SK-N-SH (cell line): Measurements from ENCODE around the gene UMOD. TPM values are rescaled to one million over a fixed set of nuclear protein-coding genes. Genes with fewer than 3 reads are reported as not detected.

Experiments used
- CTCF ChIA-PET: fragments of 300-600, 350-600 bp; formaldehyde crosslinking; extraction: SDS; loops from one replicate; lab custom pipeline; 2021; lab: Yijun Ruan, JAX
- POLR2A ChIA-PET: fragments of 350-600 bp; sonication (Branson Sonifier 250); formaldehyde crosslinking; extraction: SDS; loops from one replicate; lab custom pipeline; 2020; ENCODE audit warnings: antibody characterized with exemption, inconsistent platforms; lab: Yijun Ruan, JAX
- DNase-seq: peaks from one replicate; pipeline ENCODE4 v3.0.0; 2012
- H2AFZ ChIP-seq: fragments of 200-600 bp; sonication (generic); 2 replicates; pipeline ENCODE4 v1.8.1; 2016; ENCODE audit warnings: antibody characterized with exemption, mild to moderate bottlenecking, low read depth
- H3F3A ChIP-seq: fragments of 200-600 bp; sonication (generic); replicated peaks from 2 replicates; pipeline ENCODE3; 2016; ENCODE audit warnings: antibody characterized with exemption, mild to moderate bottlenecking; ENCODE audit not compliant: insufficient read depth
- H3K27ac ChIP-seq, 2 experiments: fragments of 200-500 bp in 1 of 2; fragments of 200-600 bp in 1 of 2; sonication (Bioruptor generic) in 1 of 2; sonication (generic), shearing (Covaris generic) in 1 of 2; 2 replicates each; pipeline versions ENCODE4 v1.5.1 to v1.6.1; 2014 to 2016; ENCODE audit warnings: low read depth in 2 of 2, inconsistent platforms in 1 of 2, low read length in 1 of 2, mild to moderate bottlenecking in 1 of 2, mixed read lengths in 1 of 2
- H3K27me3 ChIP-seq: fragments of 200-600 bp; sonication (generic), shearing (Covaris generic); 2 replicates; pipeline ENCODE4 v1.6.1; 2016; ENCODE audit warnings: mixed run types; ENCODE audit not compliant: insufficient read depth
- H3K36me3 ChIP-seq, 2 experiments: fragments of 200-500 bp in 1 of 2; fragments of 200-600 bp in 1 of 2; sonication (Bioruptor generic) in 1 of 2; sonication (generic) in 1 of 2; replicated peaks in 1 of 2; 2 replicates each; pipeline versions ENCODE3 to v1.5.1; 2014 to 2016; ENCODE audit warnings: low read length in 1 of 2, mild to moderate bottlenecking in 1 of 2; ENCODE audit not compliant: insufficient read depth in 2 of 2, control insufficient read depth in 1 of 2
- H3K4me1 ChIP-seq, 2 experiments: fragments of 200-500 bp in 1 of 2; fragments of 200-600 bp in 1 of 2; sonication (Bioruptor generic) in 1 of 2; sonication (generic), shearing (Covaris generic) in 1 of 2; 2 replicates each; pipeline versions ENCODE4 v1.5.1 to v1.6.1; 2014 to 2016; ENCODE audit warnings: low read depth in 1 of 2, low read length in 1 of 2, mixed run types in 1 of 2; ENCODE audit not compliant: insufficient read depth in 2 of 2, control insufficient read depth in 1 of 2
- H3K4me2 ChIP-seq: fragments of 200-600 bp; sonication (generic), shearing (Covaris generic); 2 replicates; pipeline ENCODE4 v1.6.1; 2017; ENCODE audit warnings: mixed run types
- H3K4me3 ChIP-seq, 2 experiments: fragments of 200-500 bp in 1 of 2; fragments of 200-600 bp in 1 of 2; sonication (Bioruptor generic) in 1 of 2; sonication (generic), shearing (Covaris generic) in 1 of 2; 2 replicates each; pipeline versions ENCODE4 v1.5.1 to v1.8.1; 2014 to 2016; ENCODE audit warnings: low read depth in 2 of 2, inconsistent platforms in 1 of 2, low read length in 1 of 2, mild to moderate bottlenecking in 1 of 2, mixed read lengths in 1 of 2, moderate library complexity in 1 of 2
- H3K79me2 ChIP-seq: fragments of 200-600 bp; sonication (generic); 2 replicates; pipeline ENCODE4 v1.8.1; 2017; ENCODE audit warnings: mild to moderate bottlenecking; ENCODE audit not compliant: insufficient read depth
- H3K9ac ChIP-seq: fragments of 200-600 bp; sonication (generic); 2 replicates; pipeline ENCODE4 v1.6.1; 2017; ENCODE audit warnings: mixed run types
- H3K9me2 ChIP-seq: fragments of 200-600 bp; sonication (generic); 2 replicates; pipeline ENCODE4 v1.6.1; 2017; ENCODE audit warnings: mixed run types
- H3K9me3 ChIP-seq: fragments of 200-600 bp; sonication (generic); 2 replicates; pipeline ENCODE4 v1.6.1; 2017; ENCODE audit warnings: mixed run types, mild to moderate bottlenecking, moderate library complexity
- H4K20me1 ChIP-seq: fragments of 200-600 bp; sonication (generic); 2 replicates; pipeline ENCODE4 v1.6.1; 2017; ENCODE audit warnings: mild to moderate bottlenecking, mixed run types; ENCODE audit not compliant: insufficient read depth
- ELF1 ChIP-seq: IDR thresholded peaks from 2 replicates; pipeline ENCODE4 v1.4.0; 2012
- EP300 ChIP-seq, 2 experiments: IDR thresholded peaks; 2 replicates each; pipeline versions ENCODE4 v1.4.0 to v1.6.1; 2012; ENCODE audit warnings: borderline replicate concordance in 1 of 2, low read depth in 1 of 2, low read length in 1 of 2
- EZH2phosphoT487 ChIP-seq: fragments of 200-600 bp; sonication (generic); IDR thresholded peaks from 2 replicates; pipeline ENCODE4 v1.6.1; 2017; ENCODE audit warnings: low read depth, mixed run types, mild to moderate bottlenecking, antibody characterized with exemption, moderate library complexity, borderline replicate concordance
- FOSL2 ChIP-seq: IDR thresholded peaks from 2 replicates; pipeline ENCODE4 v1.4.0; 2012; ENCODE audit warnings: low read depth, mild to moderate bottlenecking, moderate library complexity, borderline replicate concordance
- FOXM1 ChIP-seq: IDR thresholded peaks from 2 replicates; pipeline ENCODE4 v1.4.0; 2012; ENCODE audit warnings: low read depth, mild to moderate bottlenecking
- GABPA ChIP-seq: IDR thresholded peaks from 2 replicates; pipeline ENCODE4 v1.4.0; 2012; ENCODE audit warnings: low read depth, mild to moderate bottlenecking
- IRF3 ChIP-seq: fragments of 150-350 bp; IDR thresholded peaks from 2 replicates; pipeline ENCODE4 v1.6.1; 2016; ENCODE audit warnings: mild to moderate bottlenecking, low read depth, low read length
- MEF2A ChIP-seq: IDR thresholded peaks from 2 replicates; pipeline ENCODE4 v1.4.0; 2012; ENCODE audit warnings: low read depth, borderline replicate concordance
- NFIC ChIP-seq: IDR thresholded peaks from 2 replicates; pipeline ENCODE4 v1.4.0; 2012; ENCODE audit warnings: borderline replicate concordance
- POLR2AphosphoS5 ChIP-seq: IDR thresholded peaks from 2 replicates; pipeline ENCODE4 v1.6.1; 2012; ENCODE audit warnings: low read depth, low read length
- SMC3 ChIP-seq: IDR thresholded peaks from 2 replicates; pipeline ENCODE4 v1.6.1; 2012; ENCODE audit warnings: low read depth, low read length, improper control_type of control experiment
- TAF1 ChIP-seq: IDR thresholded peaks from 2 replicates; pipeline ENCODE4 v1.6.1; 2012; ENCODE audit warnings: low read depth, mild to moderate bottlenecking, low read length, moderate library complexity, borderline replicate concordance
- TCF12 ChIP-seq: IDR thresholded peaks from 2 replicates; pipeline ENCODE4 v1.4.0; 2012
- USF2 ChIP-seq: fragments of 150-350 bp; IDR thresholded peaks from 2 replicates; pipeline ENCODE4 v1.6.1; 2017; ENCODE audit warnings: antibody characterized with exemption, low read length, low read depth, borderline replicate concordance
- ZBTB33 ChIP-seq: IDR thresholded peaks from 2 replicates; pipeline ENCODE4 v1.4.0; 2012; ENCODE audit warnings: low read depth, borderline replicate concordance
- WGBS: methylation state at CpG from one replicate; pipeline ENCODE4 v1.1.6; 2017; ENCODE audit warnings: low lambda C conversion rate; 5-methylcytosine and 5-hydroxymethylcytosine counted together
- polyA plus RNA-seq, 3 experiments: library from polyadenylated mRNA; depleted of rRNA; stranded (reverse); fragments of >200 nt; gene quantifications; 2 replicates each; pipeline ENCODE4 v1.2.3, GENCODE V29; 2012

The UMOD gene
- polyA plus RNA-seq, 1 of the 3 experiments (the other 2 are of a cell fraction) = not detected

GRCh38 chr16:20397468-20398074 is 45.1 kb upstream of the UMOD start:
- WGBS = 24% methylated on average over 7 of the region's 7 CpGs
- no peaks in the 10 kb centered on the region for H3K4me1 ChIP-seq
- DNase-seq = no peak
- ChIA-PET POLR2A (no interaction called here), CTCF (interaction anchor here (8.0 kb wide), 1 partner anchor 12 kb away, joined by 61 read pairs; no protein-coding TSS in a partner anchor)
- H3K4me3 ChIP-seq = no peak overlapping the region
- no peak overlapping the region for H3K9ac ChIP-seq
- no peaks in the 10 kb centered on the region for H3K27me3 ChIP-seq
- no peaks in the 10 kb centered on the region for H3K9me3 ChIP-seq
- no peak overlapping the region for H3K4me2 ChIP-seq
- no peaks in the 10 kb centered on the region for H3K36me3 ChIP-seq
- H2AFZ ChIP-seq = no peak overlapping the region
- no peaks in the 10 kb centered on the region for H3F3A ChIP-seq
- TF ChIP-seq NFIC (no peak), EZH2phosphoT487 (no peak), FOSL2 (no peak), SMC3 (no peak), FOXM1 (no peak), POLR2AphosphoS5 (no peak)
- TF ChIP-seq, all 33 proteins: peak for 0
- H3K9me2 ChIP-seq = no peaks in the 10 kb centered on the region
- H3K79me2 ChIP-seq = no peaks in the 10 kb centered on the region
- H3K27ac ChIP-seq = no peak overlapping the region
- H4K20me1 ChIP-seq = no peaks in the 10 kb centered on the region

GRCh38 chr16:20396846-20397467 is 44.4 kb upstream of the UMOD start:
- no peak overlapping the region for H3K27ac ChIP-seq
- H4K20me1 ChIP-seq = no peaks in the 10 kb centered on the region
- H3K4me1 ChIP-seq = no peaks in the 10 kb centered on the region
- H3K79me2 ChIP-seq = no peaks in the 10 kb centered on the region
- no peaks in the 10 kb centered on the region for H3K36me3 ChIP-seq
- no peak overlapping the region for H2AFZ ChIP-seq
- H3K9ac ChIP-seq = no peak overlapping the region
- no peaks in the 10 kb centered on the region for H3K9me3 ChIP-seq
- H3K9me2 ChIP-seq = no peaks in the 10 kb centered on the region
- no peaks in the 10 kb centered on the region for H3F3A ChIP-seq
- no peak for DNase-seq
- no peak overlapping the region for H3K4me2 ChIP-seq
- WGBS = 57% methylated on average over 7 of the region's 7 CpGs
- TF ChIP-seq POLR2AphosphoS5 (no peak), ZBTB33 (no peak), ELF1 (no peak), GABPA (no peak), USF2 (no peak), EP300 (IDR thresholded peaks at IDR 0.05; ENCODE audit: borderline replicate concordance in 1 of 2, low read depth in 1 of 2, low read length in 1 of 2) (no peak), MEF2A (no peak), TAF1 (no peak), TCF12 (no peak), IRF3 (no peak), EZH2phosphoT487 (no peak)
- H3K27me3 ChIP-seq = no peaks in the 10 kb centered on the region
- ChIA-PET CTCF (interaction anchor here (1.2 to 8.0 kb wide), 2 partner anchors 12 to 97 kb away, joined by 3 to 61 read pairs; no protein-coding TSS in a partner anchor), POLR2A (no interaction called here)
- no peak overlapping the region for H3K4me3 ChIP-seq
